RPMI8226 (cell line): ENCODE measurements around the gene MYOT.
"Not testable (repeated sequence)": the region's sequence is repeated elsewhere in the genome, so short reads cannot be mapped to it uniquely, and the experiment has no call there.

Source experiments
- DNase-seq: peaks from one replicate; pipeline ENCODE4 v3.0.0-alpha.2; 2015

MYOT gene

GRCh38 chr5:137856916-137857862 lies 10.5 kb upstream of the MYOT start:
- no peak for DNase-seq

DNA sequence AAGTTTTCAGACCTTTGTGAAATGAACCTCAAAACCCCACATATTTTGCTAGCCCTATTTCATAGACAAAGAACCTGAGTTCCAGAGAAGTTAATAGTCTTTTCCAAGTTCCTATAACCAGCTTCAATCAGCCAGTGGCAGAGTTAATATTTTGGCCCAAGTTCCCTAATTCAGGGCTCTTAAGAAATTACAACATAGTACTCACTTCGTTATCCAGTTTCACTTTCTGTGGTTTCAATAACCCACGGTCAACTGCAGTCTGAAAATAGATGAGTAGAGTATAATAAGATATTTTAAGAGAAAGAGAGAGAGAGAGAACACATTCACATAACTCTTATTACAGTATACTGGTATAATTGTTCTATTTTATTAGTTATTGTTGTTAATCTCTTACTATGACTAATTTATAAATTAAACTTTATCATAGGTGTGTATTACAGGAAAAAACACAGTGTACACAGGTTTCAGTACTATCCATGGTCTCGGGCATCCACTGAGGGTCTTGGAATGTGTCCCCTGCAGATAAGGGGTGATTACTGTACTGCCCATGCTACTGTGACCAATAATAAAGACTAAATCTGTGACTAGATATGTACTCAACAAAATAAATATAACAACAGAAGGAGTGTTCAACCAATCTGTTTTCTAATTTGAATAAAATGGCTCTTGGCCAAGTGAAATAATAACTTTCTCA lies 9.3 kb upstream of the MYOT start:
- DNase-seq: peak; percentile 43

- DNase-seq: no peak
These were observed 8.7 kb upstream of the MYOT start for GRCh38 chr5:137858954-137859353.

DNA sequence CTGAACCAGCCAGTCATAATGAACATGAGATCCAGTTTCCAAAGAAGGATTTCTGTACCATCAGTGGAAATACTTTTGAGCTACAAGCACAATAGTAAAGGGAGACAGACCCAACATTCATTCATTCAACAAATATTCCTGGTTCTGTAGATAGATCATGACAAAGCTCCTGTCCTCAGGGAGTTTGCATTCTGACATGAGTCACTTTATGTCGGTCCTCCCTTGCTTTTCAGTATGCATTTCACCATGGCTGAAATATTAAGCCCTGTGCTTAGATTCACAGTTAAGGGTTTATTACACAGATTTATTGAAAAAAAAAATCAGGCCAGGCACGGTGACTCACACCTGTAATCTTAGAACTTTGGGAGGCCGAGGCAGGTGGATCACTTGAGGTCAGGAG lies 5.4 kb upstream of the MYOT start:
- no peak for DNase-seq

- DNase-seq: not testable (repeated sequence)
These were observed 4.0 kb upstream of the MYOT start for GRCh38 chr5:137863653-137864052.

DNA sequence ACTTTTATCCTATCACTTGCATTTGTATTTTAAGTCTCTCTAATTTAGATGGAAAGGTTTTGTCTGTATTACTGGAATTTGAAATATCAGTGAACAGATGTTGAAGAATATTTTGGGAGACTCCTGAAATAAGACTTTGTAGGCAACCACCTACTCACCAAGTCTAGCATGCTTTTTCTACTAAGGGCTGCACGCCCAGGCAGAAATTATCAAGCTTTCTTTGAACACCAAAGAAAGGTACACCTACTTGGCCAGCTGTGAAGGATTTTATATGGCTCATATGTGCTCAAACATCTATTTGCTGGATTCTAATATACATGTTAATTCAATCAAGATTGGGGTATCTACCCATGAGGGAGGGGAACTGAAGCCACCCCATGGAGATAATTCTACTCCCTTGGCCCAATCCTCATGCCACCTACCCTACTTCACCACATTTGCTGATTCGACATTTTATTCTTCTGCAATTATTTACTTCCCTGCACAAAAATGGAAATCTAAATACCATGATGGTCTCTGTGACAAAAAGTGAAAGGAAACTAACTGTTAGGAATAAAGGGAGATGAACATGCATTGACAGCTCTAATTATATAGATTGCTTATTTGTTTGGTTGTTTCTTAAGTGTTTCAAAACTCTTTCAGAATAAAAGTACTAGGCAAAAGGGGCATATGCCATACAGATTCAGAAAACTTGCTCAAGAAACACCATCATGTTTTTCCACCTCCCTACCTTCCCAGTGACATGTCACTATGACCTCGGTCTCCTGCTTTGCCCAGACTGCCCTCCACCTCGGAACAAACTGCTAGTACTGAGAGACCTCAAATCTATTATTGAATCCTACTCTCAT lies 895 bp upstream of the MYOT start:
- no peak for DNase-seq

DNA sequence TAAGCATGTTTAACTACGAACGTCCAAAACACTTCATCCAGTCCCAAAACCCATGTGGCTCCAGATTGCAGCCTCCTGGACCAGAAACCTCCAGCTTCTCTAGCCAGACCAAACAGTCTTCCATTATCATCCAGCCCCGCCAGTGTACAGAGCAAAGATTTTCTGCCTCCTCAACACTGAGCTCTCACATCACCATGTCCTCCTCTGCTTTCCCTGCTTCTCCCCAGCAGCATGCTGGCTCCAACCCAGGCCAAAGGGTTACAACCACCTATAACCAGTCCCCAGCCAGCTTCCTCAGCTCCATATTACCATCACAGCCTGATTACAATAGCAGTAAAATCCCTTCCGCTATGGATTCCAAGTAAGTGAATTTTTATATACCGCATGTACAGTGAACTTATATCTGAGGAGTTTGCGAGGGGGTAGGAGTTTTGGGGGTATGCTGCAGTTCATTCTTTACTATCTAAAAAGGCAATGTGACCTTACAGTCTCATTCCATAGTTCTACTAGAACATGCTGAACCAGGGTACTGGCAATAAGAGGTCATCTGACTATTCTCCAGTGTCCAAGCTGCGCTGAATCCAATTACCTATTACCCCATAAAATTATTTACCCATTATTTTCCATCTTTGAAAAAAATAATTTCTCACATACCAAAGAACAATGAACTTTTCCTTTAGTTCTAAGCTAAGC lies 3.1 kb downstream of the MYOT start:
- no peak for DNase-seq

DNA sequence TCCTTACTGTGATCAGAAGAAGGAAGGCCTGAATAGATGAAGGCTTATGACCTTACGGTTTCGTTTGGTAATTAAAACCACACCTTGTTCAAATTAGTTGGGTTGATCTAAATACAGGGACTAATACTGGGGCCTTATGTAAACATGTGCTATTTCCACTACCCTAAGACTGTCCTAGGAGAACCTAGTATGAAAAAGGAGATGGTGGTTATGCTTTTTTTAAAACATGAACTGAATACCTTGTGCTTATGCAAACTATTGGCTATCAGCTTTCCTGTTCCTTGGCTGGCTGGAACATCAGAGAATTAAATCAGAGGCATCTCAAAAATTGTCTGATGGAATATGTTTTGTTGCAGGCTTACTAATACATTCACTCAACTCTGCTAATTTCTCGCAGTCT lies 3.9 kb downstream of the MYOT start:
- DNase-seq: no peak

DNA sequence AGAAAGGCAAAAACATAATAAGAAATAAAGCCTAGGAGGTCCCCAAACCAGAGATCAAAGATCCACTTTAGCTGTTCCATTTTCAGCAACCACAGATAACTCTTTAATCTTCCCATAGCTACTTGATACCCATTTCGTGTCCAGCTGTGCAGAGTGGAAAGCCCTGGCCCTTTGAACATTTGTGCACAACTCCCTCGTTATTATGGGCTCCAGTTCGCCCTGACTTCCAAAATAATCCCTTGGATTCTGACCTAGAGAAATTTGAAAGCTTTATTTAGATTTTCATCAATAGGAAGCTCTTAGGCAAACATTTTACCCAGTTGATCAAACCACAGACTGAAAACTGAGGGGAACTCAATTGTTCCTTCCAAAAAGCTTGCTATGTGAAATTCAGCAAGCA lies 4.8 kb downstream of the MYOT start:
- DNase-seq: no peak

DNA sequence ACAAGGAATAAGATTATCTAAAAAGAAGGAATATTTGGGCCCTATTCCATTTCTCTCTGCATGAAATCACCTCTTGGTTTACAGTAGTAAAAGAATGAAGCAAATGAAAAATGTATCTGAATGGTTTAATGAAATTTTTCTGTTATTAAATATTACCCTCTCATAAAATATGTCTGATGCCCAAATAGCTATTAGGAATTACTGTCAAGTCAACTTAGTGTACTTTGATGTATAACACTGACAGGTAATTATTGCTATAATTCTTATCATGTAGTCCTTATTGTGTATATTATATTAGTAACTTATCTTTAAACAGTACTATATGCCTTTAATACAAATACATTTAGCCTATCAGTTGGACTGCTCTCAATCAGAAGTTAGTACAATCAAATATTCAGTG lies 8.4 kb downstream of the MYOT start:
- no peak for DNase-seq

GRCh38 chr5:137880313-137880712 lies 12.7 kb downstream of the MYOT start:
- DNase-seq: no peak

DNA sequence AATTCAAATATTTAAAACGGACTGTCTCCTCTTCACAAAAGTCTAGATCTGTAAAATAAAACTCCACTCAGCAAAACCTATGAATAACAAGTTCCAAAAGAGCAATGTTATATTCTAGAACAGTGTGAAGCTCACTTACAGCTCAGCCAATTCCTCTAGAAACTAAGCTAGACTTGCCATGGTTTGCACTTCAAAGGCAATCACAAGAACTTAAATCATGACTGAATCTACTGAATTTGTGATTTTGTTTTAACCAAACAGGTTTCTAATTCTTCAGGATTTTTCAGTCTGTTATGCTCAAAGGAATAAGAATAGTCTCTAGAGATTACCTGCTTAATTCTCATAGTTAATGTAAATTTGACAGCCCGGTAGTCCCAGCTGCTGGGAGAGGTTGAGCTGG lies 20.2 kb downstream of the MYOT start:
- DNase-seq: no peak

- no peak for DNase-seq
These were observed 20.8 kb downstream of the MYOT start for GRCh38 chr5:137888466-137888862.

- peak; percentile 67 for DNase-seq
These were observed 21.5 kb downstream of the MYOT start, which contains the start of gene PKD2L2 for GRCh38 chr5:137888863-137889759. Gene PKD2L2, plus strand, starts transcription at chr5:137889457. Its CDS starts 35 bp downstream, at chr5:137889492.

DNA sequence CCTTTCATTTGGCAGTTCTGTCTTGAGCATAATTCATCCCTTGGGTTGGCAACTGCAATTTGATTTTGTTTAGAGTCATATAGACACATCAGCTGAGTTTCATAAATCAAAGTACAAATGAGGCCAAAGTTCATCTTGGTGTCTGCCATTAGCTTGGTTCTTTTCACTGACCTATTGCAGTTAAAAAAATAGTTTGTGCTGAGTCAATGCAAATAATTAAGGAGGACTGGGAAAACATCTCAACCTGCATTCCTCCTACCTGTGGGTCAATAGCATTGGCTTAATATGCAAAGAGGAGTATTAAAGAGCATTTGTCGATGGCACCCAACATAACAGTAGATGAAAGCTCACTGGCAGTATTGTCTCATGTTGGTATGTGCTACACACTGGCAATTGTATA lies 23.2 kb downstream of the MYOT start:
- no peak for DNase-seq

- no peak for DNase-seq
These were observed 24.2 kb downstream of the MYOT start for GRCh38 chr5:137891849-137892248.

GRCh38 chr5:137894586-137894985 lies 26.9 kb downstream of the MYOT start:
- DNase-seq: no peak

DNA sequence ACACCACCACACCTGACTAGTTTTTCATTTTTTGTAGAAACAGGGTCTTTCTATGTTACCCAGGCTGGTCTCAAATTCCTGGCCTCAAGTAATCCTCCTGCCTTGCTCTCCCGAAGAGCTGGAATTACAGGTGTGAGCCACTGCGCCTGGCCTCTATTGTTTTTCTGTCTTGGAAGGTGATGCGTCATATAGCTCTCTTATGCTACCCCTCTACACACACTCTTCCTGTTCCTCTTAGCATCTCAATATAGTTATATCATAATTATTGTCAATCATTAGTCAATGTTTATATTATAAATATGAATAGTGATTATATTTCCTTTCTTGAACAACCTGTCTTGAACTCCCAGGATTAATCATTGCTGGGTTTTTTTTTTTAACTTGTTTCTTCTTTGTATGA lies 28.9 kb downstream of the MYOT start:
- no peak for DNase-seq

DNA sequence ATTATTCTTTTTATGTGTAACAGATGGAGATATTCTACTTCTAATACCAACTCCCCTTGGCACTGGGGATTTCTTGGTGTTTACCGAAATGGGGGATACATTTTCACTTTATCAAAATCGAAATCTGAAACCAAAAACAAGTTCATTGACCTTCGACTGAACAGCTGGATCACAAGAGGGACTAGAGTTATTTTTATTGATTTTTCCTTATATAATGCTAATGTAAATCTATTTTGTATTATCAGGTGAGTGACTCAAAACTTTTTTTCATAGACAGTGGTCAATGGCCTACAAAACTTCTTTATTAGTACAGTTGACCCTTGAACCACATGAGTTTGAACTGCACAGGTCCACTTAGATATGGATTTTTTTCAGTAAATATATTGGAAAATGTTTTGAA lies 31.8 kb downstream of the MYOT start:
- no peak for DNase-seq

- DNase-seq: no peak
These were observed 33.6 kb downstream of the MYOT start for GRCh38 chr5:137901011-137901817.
